HepG2 (cell line): ENCODE data around the gene LITAFD. TPM values are rescaled to one million over a fixed set of nuclear protein-coding genes. Genes with fewer than 3 reads are reported as not detected.
"Not testable (repeated sequence)": the region's sequence is repeated elsewhere in the genome, so short reads cannot be mapped to it uniquely, and the experiment has no call there.

Experiments
- ATAC-seq: fragments of 200-7000 bp; cut with Tn5 transposase; 3 replicates; pipeline ENCODE4 v1.9.1; 2020; ENCODE audit warnings: mild to moderate bottlenecking, moderate library complexity
- BruUV-seq: library from RNA; stranded (reverse); fragments of 400-500 nt; replicated peaks from 2 replicates; lab custom pipeline; 2021; lab: Mats Ljungman, UMichigan
- CTCF ChIA-PET: fragments of 300-600 bp; formaldehyde crosslinking; extraction: SDS; loops from one replicate; lab custom pipeline; 2021; ENCODE audit warnings: low total read pairs, inconsistent platforms, low intra/inter-chr PET ratio; lab: Yijun Ruan, JAX
- POLR2A ChIA-PET: fragments of 350-600 bp; sonication (Branson Sonifier 250); formaldehyde crosslinking; loops from one replicate; lab custom pipeline; 2020; ENCODE audit warnings: antibody characterized with exemption, inconsistent platforms; lab: Yijun Ruan, JAX
- DNase-seq: peaks from one replicate; pipeline ENCODE4 v3.0.0-alpha.2; 2015; ENCODE audit warnings: low spot score
- FAIRE-seq: peaks from 3 replicates; lab custom pipeline; 2011; peaks lifted over from hg19 to GRCh38; lab: Jason Lieb, UNC
- H2AFZ ChIP-seq: one replicate; pipeline ENCODE4 v1.6.1; 2011; ENCODE audit warnings: low read length, inconsistent platforms
- H3K27ac ChIP-seq: fragments of 300-600 bp; 3 replicates; pipeline ENCODE4 v1.8.0; 2011; ENCODE audit warnings: mixed run types, mild to moderate bottlenecking, mixed read lengths, low read length, inconsistent platforms; ENCODE audit not compliant: insufficient read depth; ENCODE audit errors: extremely low read length
- H3K27me3 ChIP-seq, 2 experiments: fragments of 200-600 bp in 1 of 2; 2 replicates in 1 of 2; 3 replicates in 1 of 2; pipeline versions ENCODE4 v1.6.0 to v1.8.0; 2011; ENCODE audit warnings: low read length in 2 of 2, mild to moderate bottlenecking in 2 of 2, moderate library complexity in 2 of 2, inconsistent platforms in 1 of 2; ENCODE audit not compliant: insufficient read depth in 2 of 2, control insufficient read depth in 1 of 2
- H3K36me3 ChIP-seq, 2 experiments: fragments of 200-600 bp in 1 of 2; replicated peaks in 1 of 2; 2 replicates in 1 of 2; 3 replicates in 1 of 2; pipeline versions ENCODE4 v1.5.1 to v1.8.0; 2011; ENCODE audit warnings: low read length in 2 of 2, inconsistent platforms in 1 of 2; ENCODE audit not compliant: insufficient read depth in 2 of 2, control insufficient read depth in 1 of 2
- H3K4me1 ChIP-seq: 2 replicates; pipeline ENCODE4 v1.5.1; 2012; ENCODE audit warnings: low read length, inconsistent platforms; ENCODE audit not compliant: insufficient read depth
- H3K4me2 ChIP-seq: 2 replicates; pipeline ENCODE4 v1.6.0; 2011; ENCODE audit warnings: low read depth, low read length, inconsistent platforms
- H3K4me3 ChIP-seq, 3 experiments: fragments of 200-600 bp in 1 of 3; sonication (generic), shearing (Covaris generic) in 1 of 3; replicated peaks in 1 of 3; 2 replicates each; pipeline ENCODE4 v1.5.1; 2011 to 2016; ENCODE audit warnings: low read length in 3 of 3, inconsistent platforms in 2 of 3, low read depth in 2 of 3, mild to moderate bottlenecking in 2 of 3, control low read depth in 1 of 3, mixed read lengths in 1 of 3; ENCODE audit not compliant: insufficient read depth in 1 of 3
- H3K79me2 ChIP-seq: one replicate; pipeline ENCODE4 v1.6.1; 2011; ENCODE audit warnings: low read length, inconsistent platforms; ENCODE audit not compliant: insufficient read depth
- H3K9ac ChIP-seq: 2 replicates; pipeline ENCODE4 v1.6.0; 2011; ENCODE audit warnings: mild to moderate bottlenecking, low read depth, low read length, inconsistent platforms; ENCODE audit not compliant: insufficient read depth
- H3K9me3 ChIP-seq: 2 replicates; pipeline ENCODE4 v1.5.1; 2012; ENCODE audit warnings: mild to moderate bottlenecking, low read length
- H4K20me1 ChIP-seq: 2 replicates; pipeline ENCODE4 v1.6.0; 2011; ENCODE audit warnings: inconsistent platforms, mild to moderate bottlenecking, low read length, moderate library complexity; ENCODE audit not compliant: insufficient read depth
- NPAS2 ChIP-seq: sonication (generic); formaldehyde crosslinking; IDR thresholded peaks from 2 replicates; pipeline ENCODE4 v1.8.0; 2022; ENCODE audit warnings: mild to moderate bottlenecking, missing genetic modification reagents, borderline replicate concordance
- ZFP41 ChIP-seq: sonication (generic); formaldehyde crosslinking; IDR thresholded peaks from 2 replicates; pipeline ENCODE4 v1.4.0; 2020; ENCODE audit warnings: mild to moderate bottlenecking, missing genetic modification reagents, borderline replicate concordance
- ZNF441 ChIP-seq: sonication (generic); formaldehyde crosslinking; IDR thresholded peaks from 2 replicates; pipeline ENCODE4 v1.7.0; 2021; ENCODE audit warnings: missing genetic modification reagents, borderline replicate concordance
- WGBS: methylation state at CpG from one replicate; pipeline ENCODE4 v1.1.6; 2017; ENCODE audit warnings: low lambda C conversion rate; 5-methylcytosine and 5-hydroxymethylcytosine counted together
- in situ Hi-C: cut with HindIII; loops from 2 replicates; pipeline ENCODE4 v1.10.0; 2017; ENCODE audit warnings: low pct_unique_long_range_greater_than_20kb; ENCODE audit not compliant: extremely low pct_ligation_motif_present
- intact Hi-C: fragments of 100-400 bp; cut with micrococcal nuclease; formaldehyde crosslinking; loops from one replicate; pipeline ENCODE4 v1.10.0; 2022; ENCODE audit not compliant: unreplicated experiment
- polyA plus RNA-seq, 8 experiments: library from polyadenylated mRNA; depleted of rRNA in 3 of 8; stranded (reverse) in 7 of 8; unstranded in 1 of 8; fragments of >200 nt; fragmentation: Illumina TruSeq in 4 of 8; extraction: Trizol in 4 of 8; gene quantifications; 2 replicates each; pipeline versions ENCODE4 v1.2.1 to v1.2.3, GENCODE V29; 2011 to 2016; ENCODE audit warnings: low read depth in 4 of 8, missing spikeins in 1 of 8, mixed read lengths in 1 of 8; ENCODE audit not compliant: insufficient read depth in 1 of 8
- total RNA-seq, 5 experiments: library from RNA; depleted of rRNA; stranded (reverse); fragments of >200 nt; fragmentation: Illumina TruSeq; extraction: Trizol; gene quantifications; 2 replicates each; pipeline ENCODE4 v1.2.3, GENCODE V29; 2016; ENCODE audit warnings: low read depth in 1 of 5
- TF ChIP-seq, protein P1 (sequence below): sonication (generic); formaldehyde crosslinking; IDR thresholded peaks from 2 replicates; pipeline ENCODE4 v1.4.0; 2020; ENCODE audit warnings: missing genetic modification reagents, mild to moderate bottlenecking, borderline replicate concordance

Gene LITAFD
- total and polyA plus RNA-seq, 2 of the 13 experiments (the other 11 are each of a cell fraction or from before 2014, with no cell fraction given): not detected

- Histone ChIP-seq H3K36me3 (no peaks in the 10 kb centered on the region), H4K20me1 (no peaks in the 10 kb centered on the region), H3K27ac (no peak overlapping the region), H2AFZ (no peak overlapping the region)
- in situ Hi-C loops (no loop called here), intact Hi-C loops (no loop called here)
- ATAC-seq: no peak
- TF ChIP-seq NPAS2 (CRISPR knock-in tag): no peak
- TF ChIP-seq ZFP41 (CRISPR knock-in tag): 0 out of 2 replicates have a peak, but pooled peaks have one; percentile 6
- TF ChIP-seq, all 625 proteins: peak for 1
- Histone ChIP-seq H3K4me1 (peaks cover 79% of the 10 kb centered on the region), H3K9ac (no peak overlapping the region), H3K79me2 (no peaks in the 10 kb centered on the region), H3K9me3 (no peaks in the 10 kb centered on the region), H3K4me3 (no peak overlapping the region), H3K4me2 (peak overlapping the region; percentile 8; the same call in 1 of the 2 replicates), H3K27me3 (peaks cover 0 to 8% of the 10 kb centered on the region in 2 experiments; a peak in 2 of 5 replicates)
- CTCF ChIA-PET: interaction anchor here (0.6 to 1.2 kb wide), 3 partner anchors 11 to 239 kb away, joined by 3 to 7 read pairs (median 4); no protein-coding TSS in a partner anchor
- POLR2A ChIA-PET: interaction anchor here (1.8 to 4.9 kb wide), 4 partner anchors 10 to 217 kb away, joined by 5 to 55 read pairs (median 7); partner anchors contain the start of gene HAPSTR1
- FAIRE-seq (no peak), DNase-seq (no peak)
- WGBS: 27% methylated on average over 6 of the region's 6 CpGs
- no TSS peak for BruUV-seq
Observed at GRCh38 chr16:8874388-8874787, 7.8 kb upstream of the LITAFD start.

- DNase-seq, H3K4me3 ChIP-seq, BruUV-seq, H3K27me3 ChIP-seq, intact Hi-C loops, H3K9ac ChIP-seq, H3K79me2 ChIP-seq, FAIRE-seq, H3K27ac ChIP-seq, H4K20me1 ChIP-seq, H3K9me3 ChIP-seq, CTCF ChIA-PET, H3K36me3 ChIP-seq, ATAC-seq, H2AFZ ChIP-seq, H3K4me2 ChIP-seq: not testable (repeated sequence)
- H3K4me1 ChIP-seq: peaks cover 80% of the 10 kb centered on the region
- POLR2A ChIA-PET: interaction anchor here (1.8 to 4.9 kb wide), 2 partner anchors 9 to 11 kb away, joined by 5 to 55 read pairs; no protein-coding TSS in a partner anchor
- TF ChIP-seq, protein P1, sequence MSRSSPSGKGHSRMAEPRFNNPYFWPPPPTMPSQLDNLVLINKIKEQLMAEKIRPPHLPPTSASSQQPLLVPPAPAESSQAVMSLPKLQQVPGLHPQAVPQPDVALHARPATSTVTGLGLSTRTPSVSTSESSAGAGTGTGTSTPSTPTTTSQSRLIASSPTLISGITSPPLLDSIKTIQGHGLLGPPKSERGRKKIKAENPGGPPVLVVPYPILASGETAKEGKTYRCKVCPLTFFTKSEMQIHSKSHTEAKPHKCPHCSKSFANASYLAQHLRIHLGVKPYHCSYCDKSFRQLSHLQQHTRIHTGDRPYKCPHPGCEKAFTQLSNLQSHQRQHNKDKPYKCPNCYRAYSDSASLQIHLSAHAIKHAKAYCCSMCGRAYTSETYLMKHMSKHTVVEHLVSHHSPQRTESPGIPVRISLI (CRISPR knock-in tag): peak; percentile 26
- peak; percentile 92 for TF ChIP-seq ZNF441 (CRISPR knock-in tag)
- in situ Hi-C loops: loop anchor here (25.0 kb wide), 1 partner anchor 213 kb away; the partner anchor contains the start of gene ABAT
- 25% methylated on average over 7 of the region's 7 CpGs for WGBS
Observed at GRCh38 chr16:8875317-8875716, 6.8 kb upstream of the LITAFD start.
